ENCODE data around the gene TINAG.

- TF ChIP-seq EP300 (IDR thresholded peaks at IDR 0.05) (no peak), POLR2A (IDR thresholded peaks at IDR 0.05; ENCODE audit: low read depth) (no peak), CTCF (IDR thresholded peaks at IDR 0.05) (no peak)
These were observed 13.2 kb upstream of the TINAG start for GRCh38 chr6:54294965-54295532.
